Stomach (tissue), 4 donors: ENCODE measurements around the gene IBA57.

ENCODE experiments used
- CTCF ChIP-seq, 7 experiments: fragments of 450-650 bp in 4 of 7; fragments of 200-600 bp in 3 of 7; sonication (generic) in 3 of 7; IDR thresholded peaks; one replicate each; pipeline ENCODE4 v1.5.1; 2016 to 2019; ENCODE audit warnings: antibody characterized with exemption in 7 of 7, control low read depth in 2 of 7, mild to moderate bottlenecking in 1 of 7
- EP300 ChIP-seq: sonication (generic); formaldehyde crosslinking; IDR thresholded peaks from one replicate; pipeline ENCODE4 v1.6.1; 2017; ENCODE audit warnings: antibody characterized with exemption
- POLR2A ChIP-seq, 4 donors: fragments of 450-650 bp; IDR thresholded peaks; one replicate each; pipeline ENCODE4 v1.6.1; 2016; ENCODE audit warnings: antibody characterized with exemption in 4 of 4, control low read depth in 2 of 4, mild to moderate bottlenecking in 1 of 4, moderate library complexity in 1 of 4
- POLR2AphosphoS5 ChIP-seq, 3 donors: sonication (generic); formaldehyde crosslinking; IDR thresholded peaks; one replicate each; pipeline ENCODE4 v1.6.1; 2016; ENCODE audit warnings: antibody characterized with exemption in 3 of 3

- no peak for TF ChIP-seq CTCF (IDR thresholded peaks at IDR 0.05)
- no peak for TF ChIP-seq POLR2AphosphoS5 (IDR thresholded peaks at IDR 0.05)
- TF ChIP-seq POLR2A (IDR thresholded peaks at IDR 0.05): no peak
- TF ChIP-seq EP300: no peak
These were observed 59.6 kb downstream of the IBA57 start for GRCh38 chr1:228225165-228225710.
